HepG2 (cell line): ENCODE results near the gene KIAA1614. TPM values are rescaled to one million over a fixed set of nuclear protein-coding genes. Genes with fewer than 3 reads are reported as not detected.

Source experiments
- ATAC-seq: fragments of 200-7000 bp; cut with Tn5 transposase; 3 replicates; pipeline ENCODE4 v1.9.1; 2020; ENCODE audit warnings: mild to moderate bottlenecking, moderate library complexity
- BruUV-seq: library from RNA; stranded (reverse); fragments of 400-500 nt; replicated peaks from 2 replicates; lab custom pipeline; 2021; lab: Mats Ljungman, UMichigan
- CTCF ChIA-PET: fragments of 300-600 bp; formaldehyde crosslinking; extraction: SDS; loops from one replicate; lab custom pipeline; 2021; ENCODE audit warnings: low total read pairs, inconsistent platforms, low intra/inter-chr PET ratio; lab: Yijun Ruan, JAX
- POLR2A ChIA-PET: fragments of 350-600 bp; sonication (Branson Sonifier 250); formaldehyde crosslinking; loops from one replicate; lab custom pipeline; 2020; ENCODE audit warnings: antibody characterized with exemption, inconsistent platforms; lab: Yijun Ruan, JAX
- DNase-seq: peaks from one replicate; pipeline ENCODE4 v3.0.0-alpha.2; 2015; ENCODE audit warnings: low spot score
- FAIRE-seq: peaks from 3 replicates; lab custom pipeline; 2011; peaks lifted over from hg19 to GRCh38; lab: Jason Lieb, UNC
- H2AFZ ChIP-seq: one replicate; pipeline ENCODE4 v1.6.1; 2011; ENCODE audit warnings: low read length, inconsistent platforms
- H3K27ac ChIP-seq: fragments of 300-600 bp; 3 replicates; pipeline ENCODE4 v1.8.0; 2011; ENCODE audit warnings: mixed run types, mild to moderate bottlenecking, mixed read lengths, low read length, inconsistent platforms; ENCODE audit not compliant: insufficient read depth; ENCODE audit errors: extremely low read length
- H3K27me3 ChIP-seq, 2 experiments: fragments of 200-600 bp in 1 of 2; 2 replicates in 1 of 2; 3 replicates in 1 of 2; pipeline versions ENCODE4 v1.6.0 to v1.8.0; 2011; ENCODE audit warnings: low read length in 2 of 2, mild to moderate bottlenecking in 2 of 2, moderate library complexity in 2 of 2, inconsistent platforms in 1 of 2; ENCODE audit not compliant: insufficient read depth in 2 of 2, control insufficient read depth in 1 of 2
- H3K36me3 ChIP-seq, 2 experiments: fragments of 200-600 bp in 1 of 2; replicated peaks in 1 of 2; 2 replicates in 1 of 2; 3 replicates in 1 of 2; pipeline versions ENCODE4 v1.5.1 to v1.8.0; 2011; ENCODE audit warnings: low read length in 2 of 2, inconsistent platforms in 1 of 2; ENCODE audit not compliant: insufficient read depth in 2 of 2, control insufficient read depth in 1 of 2
- H3K4me1 ChIP-seq: 2 replicates; pipeline ENCODE4 v1.5.1; 2012; ENCODE audit warnings: low read length, inconsistent platforms; ENCODE audit not compliant: insufficient read depth
- H3K4me2 ChIP-seq: 2 replicates; pipeline ENCODE4 v1.6.0; 2011; ENCODE audit warnings: low read depth, low read length, inconsistent platforms
- H3K4me3 ChIP-seq, 3 experiments: fragments of 200-600 bp in 1 of 3; sonication (generic), shearing (Covaris generic) in 1 of 3; replicated peaks in 1 of 3; 2 replicates each; pipeline ENCODE4 v1.5.1; 2011 to 2016; ENCODE audit warnings: low read length in 3 of 3, inconsistent platforms in 2 of 3, low read depth in 2 of 3, mild to moderate bottlenecking in 2 of 3, control low read depth in 1 of 3, mixed read lengths in 1 of 3; ENCODE audit not compliant: insufficient read depth in 1 of 3
- H3K79me2 ChIP-seq: one replicate; pipeline ENCODE4 v1.6.1; 2011; ENCODE audit warnings: low read length, inconsistent platforms; ENCODE audit not compliant: insufficient read depth
- H3K9ac ChIP-seq: 2 replicates; pipeline ENCODE4 v1.6.0; 2011; ENCODE audit warnings: mild to moderate bottlenecking, low read depth, low read length, inconsistent platforms; ENCODE audit not compliant: insufficient read depth
- H3K9me3 ChIP-seq: 2 replicates; pipeline ENCODE4 v1.5.1; 2012; ENCODE audit warnings: mild to moderate bottlenecking, low read length
- H4K20me1 ChIP-seq: 2 replicates; pipeline ENCODE4 v1.6.0; 2011; ENCODE audit warnings: inconsistent platforms, mild to moderate bottlenecking, low read length, moderate library complexity; ENCODE audit not compliant: insufficient read depth
- DMTF1 ChIP-seq: sonication (generic); formaldehyde crosslinking; IDR thresholded peaks from 2 replicates; pipeline ENCODE4 v1.4.0; 2020; ENCODE audit warnings: mild to moderate bottlenecking, missing genetic modification reagents
- GLI4 ChIP-seq: sonication (generic); formaldehyde crosslinking; IDR thresholded peaks from 2 replicates; pipeline ENCODE4 v1.5.1; 2020; ENCODE audit warnings: missing genetic modification reagents, mild to moderate bottlenecking, moderate library complexity, borderline replicate concordance
- MATR3 ChIP-seq: sonication (generic); formaldehyde crosslinking; IDR thresholded peaks from 2 replicates; pipeline ENCODE4 v1.4.0; 2020; ENCODE audit warnings: missing genetic modification reagents
- NR0B2 ChIP-seq: sonication (generic); formaldehyde crosslinking; IDR thresholded peaks from 2 replicates; pipeline ENCODE4 v1.4.0; 2020; ENCODE audit warnings: mild to moderate bottlenecking, missing genetic modification reagents
- SALL1 ChIP-seq: sonication (generic); formaldehyde crosslinking; IDR thresholded peaks from 2 replicates; pipeline ENCODE4 v1.8.0; 2022; ENCODE audit warnings: mild to moderate bottlenecking, missing genetic modification reagents
- SATB2 ChIP-seq: sonication (generic); formaldehyde crosslinking; IDR thresholded peaks from 2 replicates; pipeline ENCODE4 v1.5.0; 2020; ENCODE audit warnings: missing genetic modification reagents
- UBTF ChIP-seq: sonication (generic); formaldehyde crosslinking; IDR thresholded peaks from 2 replicates; pipeline ENCODE4 v1.4.0; 2020; ENCODE audit warnings: mild to moderate bottlenecking, missing genetic modification reagents
- ZMAT3 ChIP-seq: sonication (generic); formaldehyde crosslinking; conservative IDR thresholded peaks from 2 replicates; pipeline ENCODE4 v1.7.0; 2021; ENCODE audit warnings: missing genetic modification reagents
- ZNF138 ChIP-seq: sonication (generic); formaldehyde crosslinking; IDR thresholded peaks from 2 replicates; pipeline ENCODE4 v1.5.0; 2020; ENCODE audit warnings: mild to moderate bottlenecking, low read depth, missing genetic modification reagents
- ZNF615 ChIP-seq: sonication (generic); formaldehyde crosslinking; IDR thresholded peaks from 2 replicates; pipeline ENCODE4 v1.5.0; 2020; ENCODE audit warnings: mild to moderate bottlenecking, missing genetic modification reagents, borderline replicate concordance
- ZSCAN30 ChIP-seq: sonication (generic); formaldehyde crosslinking; IDR thresholded peaks from 2 replicates; pipeline ENCODE4 v1.5.0; 2020; ENCODE audit warnings: mild to moderate bottlenecking, missing genetic modification reagents
- WGBS: methylation state at CpG from one replicate; pipeline ENCODE4 v1.1.6; 2017; ENCODE audit warnings: low lambda C conversion rate; 5-methylcytosine and 5-hydroxymethylcytosine counted together
- in situ Hi-C: cut with HindIII; loops from 2 replicates; pipeline ENCODE4 v1.10.0; 2017; ENCODE audit warnings: low pct_unique_long_range_greater_than_20kb; ENCODE audit not compliant: extremely low pct_ligation_motif_present
- intact Hi-C: fragments of 100-400 bp; cut with micrococcal nuclease; formaldehyde crosslinking; loops from one replicate; pipeline ENCODE4 v1.10.0; 2022; ENCODE audit not compliant: unreplicated experiment
- polyA plus RNA-seq, 8 experiments: library from polyadenylated mRNA; depleted of rRNA in 3 of 8; stranded (reverse) in 7 of 8; unstranded in 1 of 8; fragments of >200 nt; fragmentation: Illumina TruSeq in 4 of 8; extraction: Trizol in 4 of 8; gene quantifications; 2 replicates each; pipeline versions ENCODE4 v1.2.1 to v1.2.3, GENCODE V29; 2011 to 2016; ENCODE audit warnings: low read depth in 4 of 8, missing spikeins in 1 of 8, mixed read lengths in 1 of 8; ENCODE audit not compliant: insufficient read depth in 1 of 8
- total RNA-seq, 5 experiments: library from RNA; depleted of rRNA; stranded (reverse); fragments of >200 nt; fragmentation: Illumina TruSeq; extraction: Trizol; gene quantifications; 2 replicates each; pipeline ENCODE4 v1.2.3, GENCODE V29; 2016; ENCODE audit warnings: low read depth in 1 of 5

Gene KIAA1614
- total and polyA plus RNA-seq, 2 of the 13 experiments (the other 11 are each of a cell fraction or from before 2014, with no cell fraction given) = 0.15 to 0.77 TPM

DNA sequence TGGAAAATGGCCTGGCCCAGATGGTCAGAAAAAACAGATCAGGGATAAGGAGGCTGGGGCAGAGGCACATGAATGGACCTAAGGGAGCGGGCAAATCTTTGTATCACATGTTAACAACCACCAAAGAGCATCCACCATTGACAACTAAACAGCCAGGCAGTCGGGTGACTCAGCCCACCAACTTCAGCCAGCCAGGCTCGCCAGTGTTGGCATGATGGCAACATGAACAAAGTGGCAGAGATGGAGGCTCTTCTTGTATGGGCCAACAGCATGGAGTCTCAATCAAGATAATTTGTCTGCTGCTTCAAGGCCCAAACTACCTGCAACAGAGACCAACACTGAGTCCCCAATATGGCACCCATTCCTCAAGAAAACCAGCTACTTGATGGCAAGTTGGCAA, 16.5 kb upstream of the KIAA1614 start:
- BruUV-seq = no TSS peak
- Histone ChIP-seq H3K4me3 (no peak overlapping the region), H4K20me1 (no peaks in the 10 kb centered on the region), H3K4me2 (no peak overlapping the region), H3K79me2 (no peaks in the 10 kb centered on the region), H3K9me3 (no peaks in the 10 kb centered on the region), H3K27me3 (peaks cover 0 to 4% of the 10 kb centered on the region in 2 experiments; a peak in 2 of 5 replicates), H3K27ac (no peak overlapping the region), H3K36me3 (no peaks in the 10 kb centered on the region), H2AFZ (no peak overlapping the region), H3K4me1 (peaks cover 6% of the 10 kb centered on the region), H3K9ac (no peak overlapping the region)
- 72% methylated on average over 3 of the region's 3 CpGs for WGBS
- POLR2A ChIA-PET = no interaction called here
- no peak for DNase-seq
- intact Hi-C loops (no loop called here), in situ Hi-C loops (no loop called here)
- no peak for FAIRE-seq
- TF ChIP-seq ZMAT3 (CRISPR knock-in tag) = no peak
- no peak for TF ChIP-seq ZNF615 (CRISPR knock-in tag)
- TF ChIP-seq DMTF1 (CRISPR knock-in tag) = no peak
- no peak for TF ChIP-seq NR0B2
- TF ChIP-seq SATB2 (CRISPR knock-in tag) = no peak
- TF ChIP-seq SALL1 (CRISPR knock-in tag) = no peak
- TF ChIP-seq UBTF (CRISPR knock-in tag) = no peak
- no peak for TF ChIP-seq ZSCAN30
- TF ChIP-seq MATR3 = no peak
- TF ChIP-seq ZNF138 (CRISPR knock-in tag) = no peak
- TF ChIP-seq GLI4 (CRISPR knock-in tag) = no peak
- CTCF ChIA-PET = no interaction called here
- ATAC-seq = no peak
